ENCODE measurements around the gene GRID2. TPM values are rescaled to one million over a fixed set of nuclear protein-coding genes. Genes with fewer than 3 reads are reported as not detected.

The GRID2 gene
- total RNA-seq, 1 experiment from 2014 or later: not detected

DNA sequence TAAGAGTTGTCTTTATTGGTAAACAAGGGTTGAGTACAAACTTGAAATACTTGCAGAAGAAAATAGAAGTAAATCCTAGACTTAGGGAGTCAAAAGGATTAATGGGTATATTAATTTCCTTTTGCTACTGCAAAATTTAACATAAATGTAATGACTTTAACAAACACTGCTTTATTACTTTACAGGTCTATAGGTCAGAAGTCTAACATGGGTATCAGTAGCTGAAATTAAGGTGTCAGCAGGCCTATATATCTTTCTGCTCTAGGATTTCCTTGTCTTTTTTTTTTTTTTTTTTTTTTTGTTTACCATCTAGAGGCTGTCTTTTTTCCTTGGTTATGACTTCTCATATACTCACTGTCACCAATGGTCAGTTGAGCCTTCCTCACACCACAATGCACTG, 220.4 kb downstream of the GRID2 start:
- H3K4me1 Mint-ChIP-seq (ENCODE audit: insufficient read depth, unreplicated experiment): no peaks in the 10 kb centered on the region
- intact Hi-C loops (cut with micrococcal nuclease): no loop called here
- H3K27me3 Mint-ChIP-seq (ENCODE audit: insufficient read depth, unreplicated experiment): no peaks in the 10 kb centered on the region
- no peak overlapping the region for H3K27ac Mint-ChIP-seq (ENCODE audit: low read depth, unreplicated experiment)
- no peak overlapping the region for H3K4me3 Mint-ChIP-seq (ENCODE audit: unreplicated experiment)
- no TSS peak for BruUV-seq (replicated peaks)
- no peaks in the 10 kb centered on the region for H3K9me3 Mint-ChIP-seq (ENCODE audit: unreplicated experiment)
- CTCF ChIA-PET: no interaction called here
- POLR2A ChIA-PET: interaction anchor here (0.6 kb wide), 1 partner anchor 27 kb away, joined by 3 read pairs; no protein-coding TSS in a partner anchor
- H3K36me3 Mint-ChIP-seq (ENCODE audit: insufficient read depth, unreplicated experiment): no peaks in the 10 kb centered on the region
- TF ChIP-seq, protein P1, sequence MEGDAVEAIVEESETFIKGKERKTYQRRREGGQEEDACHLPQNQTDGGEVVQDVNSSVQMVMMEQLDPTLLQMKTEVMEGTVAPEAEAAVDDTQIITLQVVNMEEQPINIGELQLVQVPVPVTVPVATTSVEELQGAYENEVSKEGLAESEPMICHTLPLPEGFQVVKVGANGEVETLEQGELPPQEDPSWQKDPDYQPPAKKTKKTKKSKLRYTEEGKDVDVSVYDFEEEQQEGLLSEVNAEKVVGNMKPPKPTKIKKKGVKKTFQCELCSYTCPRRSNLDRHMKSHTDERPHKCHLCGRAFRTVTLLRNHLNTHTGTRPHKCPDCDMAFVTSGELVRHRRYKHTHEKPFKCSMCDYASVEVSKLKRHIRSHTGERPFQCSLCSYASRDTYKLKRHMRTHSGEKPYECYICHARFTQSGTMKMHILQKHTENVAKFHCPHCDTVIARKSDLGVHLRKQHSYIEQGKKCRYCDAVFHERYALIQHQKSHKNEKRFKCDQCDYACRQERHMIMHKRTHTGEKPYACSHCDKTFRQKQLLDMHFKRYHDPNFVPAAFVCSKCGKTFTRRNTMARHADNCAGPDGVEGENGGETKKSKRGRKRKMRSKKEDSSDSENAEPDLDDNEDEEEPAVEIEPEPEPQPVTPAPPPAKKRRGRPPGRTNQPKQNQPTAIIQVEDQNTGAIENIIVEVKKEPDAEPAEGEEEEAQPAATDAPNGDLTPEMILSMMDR (IDR thresholded peaks at IDR 0.05; ENCODE audit: unreplicated experiment): no peak
- no peak for DNase-seq (ENCODE audit: unreplicated experiment)

DNA sequence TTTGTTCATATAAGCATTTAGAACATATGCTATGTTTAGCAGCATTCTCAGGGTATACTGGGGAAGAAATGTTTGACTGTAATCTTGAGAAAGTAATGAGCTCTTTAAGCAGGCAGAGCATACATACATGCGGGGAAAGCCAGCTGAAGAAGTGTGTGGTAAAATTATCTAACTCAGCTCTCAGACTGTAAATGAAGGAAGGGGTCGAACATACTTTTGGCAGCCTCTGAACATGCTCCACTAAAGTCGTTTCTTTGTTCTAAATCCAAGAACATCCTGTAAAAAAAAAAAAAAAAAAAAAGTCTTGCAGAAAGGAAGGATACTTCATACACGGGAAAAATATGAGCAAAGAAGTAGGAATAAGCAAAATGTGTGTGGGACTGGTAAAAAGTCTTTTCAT, 224.8 kb downstream of the GRID2 start:
- no peaks in the 10 kb centered on the region for H3K36me3 Mint-ChIP-seq (ENCODE audit: insufficient read depth, unreplicated experiment)
- H3K4me1 Mint-ChIP-seq (ENCODE audit: insufficient read depth, unreplicated experiment): no peaks in the 10 kb centered on the region
- no peak overlapping the region for H3K4me3 Mint-ChIP-seq (ENCODE audit: unreplicated experiment)
- TF ChIP-seq, protein P1 (IDR thresholded peaks at IDR 0.05; ENCODE audit: unreplicated experiment): no peak
- no TSS peak for BruUV-seq (replicated peaks)
- H3K27me3 Mint-ChIP-seq (ENCODE audit: insufficient read depth, unreplicated experiment): no peaks in the 10 kb centered on the region
- intact Hi-C loops (cut with micrococcal nuclease): no loop called here
- H3K27ac Mint-ChIP-seq (ENCODE audit: low read depth, unreplicated experiment): no peak overlapping the region
- ChIA-PET POLR2A (interaction anchor here (0.6 kb wide), 1 partner anchor 1220 kb away, joined by 3 read pairs; no protein-coding TSS in a partner anchor), CTCF (no interaction called here)
- DNase-seq (ENCODE audit: unreplicated experiment): no peak
- H3K9me3 Mint-ChIP-seq (ENCODE audit: unreplicated experiment): no peaks in the 10 kb centered on the region

DNA sequence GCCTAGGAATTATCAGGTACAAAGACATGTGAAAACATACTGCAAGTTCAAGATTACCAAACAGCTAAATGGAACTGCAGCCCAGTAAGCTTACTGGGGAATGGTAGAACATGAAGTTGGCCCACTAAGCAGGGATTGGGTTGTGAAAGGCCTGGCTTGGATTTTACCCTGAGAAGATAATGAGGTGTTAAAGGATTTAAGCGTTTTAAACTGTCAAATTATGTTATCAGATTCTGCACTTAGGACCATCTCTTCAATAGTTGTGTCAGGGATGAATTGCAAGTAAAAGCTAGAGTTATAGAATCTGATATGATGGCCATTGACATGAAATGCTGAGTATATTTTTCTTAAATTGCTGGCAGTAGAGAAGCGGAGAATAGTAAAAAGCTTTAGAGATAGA, 225.7 kb downstream of the GRID2 start:
- intact Hi-C loops (cut with micrococcal nuclease): no loop called here
- TF ChIP-seq, protein P1 (IDR thresholded peaks at IDR 0.05; ENCODE audit: unreplicated experiment): no peak
- Mint-ChIP-seq H3K36me3 (ENCODE audit: insufficient read depth, unreplicated experiment) (no peaks in the 10 kb centered on the region), H3K4me1 (ENCODE audit: insufficient read depth, unreplicated experiment) (no peaks in the 10 kb centered on the region), H3K27ac (ENCODE audit: low read depth, unreplicated experiment) (no peak overlapping the region), H3K9me3 (ENCODE audit: unreplicated experiment) (no peaks in the 10 kb centered on the region), H3K4me3 (ENCODE audit: unreplicated experiment) (no peak overlapping the region), H3K27me3 (ENCODE audit: insufficient read depth, unreplicated experiment) (no peaks in the 10 kb centered on the region)
- CTCF ChIA-PET: interaction anchor here (0.6 kb wide), 1 partner anchor 1626 kb away, joined by 3 read pairs; no protein-coding TSS in a partner anchor
- POLR2A ChIA-PET: no interaction called here
- DNase-seq (ENCODE audit: unreplicated experiment): no peak
- BruUV-seq (replicated peaks): no TSS peak

DNA sequence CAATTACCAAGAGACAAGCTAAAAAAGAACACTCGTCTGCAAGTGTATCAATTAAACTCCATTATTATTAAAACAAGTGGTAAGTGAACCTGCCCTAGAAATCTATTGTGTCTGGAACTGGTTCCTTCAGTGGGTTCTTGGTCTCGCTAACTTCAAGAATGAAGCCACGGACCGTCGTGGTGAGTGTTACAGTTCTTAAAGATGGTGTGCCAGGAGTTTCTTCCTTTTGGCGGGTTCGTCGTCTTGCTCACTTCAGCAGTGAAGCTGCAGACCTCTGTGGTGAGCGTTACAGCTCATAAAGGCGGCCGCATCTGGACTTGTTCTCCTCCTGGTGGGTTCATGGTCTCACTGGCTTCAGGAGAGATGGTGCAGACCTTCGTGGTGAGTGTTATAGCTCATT, 231.8 kb downstream of the GRID2 start:
- DNase-seq (ENCODE audit: unreplicated experiment): no peak
- Mint-ChIP-seq H3K9me3 (ENCODE audit: unreplicated experiment) (no peaks in the 10 kb centered on the region), H3K27me3 (ENCODE audit: insufficient read depth, unreplicated experiment) (no peaks in the 10 kb centered on the region), H3K27ac (ENCODE audit: low read depth, unreplicated experiment) (no peak overlapping the region), H3K4me3 (ENCODE audit: unreplicated experiment) (no peak overlapping the region), H3K36me3 (ENCODE audit: insufficient read depth, unreplicated experiment) (no peaks in the 10 kb centered on the region), H3K4me1 (ENCODE audit: insufficient read depth, unreplicated experiment) (no peaks in the 10 kb centered on the region)
- no TSS peak for BruUV-seq (replicated peaks)
- intact Hi-C loops (cut with micrococcal nuclease): no loop called here
- ChIA-PET CTCF (no interaction called here), POLR2A (no interaction called here)
- TF ChIP-seq, protein P1 (IDR thresholded peaks at IDR 0.05; ENCODE audit: unreplicated experiment): no peak

All from MCF 10A (cell line).